Common myeloid progenitor, CD34-positive (primary cell): Measurements from ENCODE around the gene CADM1.

ENCODE experiments used
- CTCF ChIA-PET: fragments of 350-600 bp; sonication (Branson Sonifier 250); formaldehyde crosslinking; loops from one replicate; lab custom pipeline; 2021; ENCODE audit warnings: antibody characterized with exemption; lab: Charles Lee
- POLR2A ChIA-PET: fragments of 350-600 bp; sonication (Branson Sonifier 250); formaldehyde crosslinking; loops from one replicate; lab custom pipeline; 2021; ENCODE audit warnings: antibody characterized with exemption; lab: Charles Lee
- DNase-seq, 3 donors: peaks; one replicate each; pipeline versions ENCODE4 v3.0.0 to v3.0.0-alpha.2; 2013
- H3K27ac ChIP-seq, 2 experiments: 1 replicate in 1 of 2; 2 replicates in 1 of 2; pipeline ENCODE4 v1.7.0; 2013; ENCODE audit warnings: inconsistent platforms in 2 of 2, low read length in 2 of 2, mild to moderate bottlenecking in 2 of 2, low read depth in 1 of 2, moderate library complexity in 1 of 2; ENCODE audit not compliant: severe bottlenecking in 2 of 2, insufficient read depth in 1 of 2, poor library complexity in 1 of 2
- H3K27me3 ChIP-seq, 5 experiments: replicated peaks in 2 of 5; 1 replicate in 3 of 5; 2 replicates in 2 of 5; pipeline versions ENCODE4 v1.6.1 to v1.7.0; 2013; ENCODE audit warnings: low read length in 4 of 5, mild to moderate bottlenecking in 2 of 5, moderate library complexity in 2 of 5, inconsistent platforms in 1 of 5; ENCODE audit not compliant: insufficient read depth in 5 of 5, control insufficient read depth in 4 of 5
- H3K36me3 ChIP-seq, 4 experiments: 1 replicate in 2 of 4; 2 replicates in 2 of 4; pipeline versions ENCODE4 v1.6.1 to v1.7.0; 2013; ENCODE audit warnings: low read length in 3 of 4, control low read depth in 1 of 4, mild to moderate bottlenecking in 1 of 4; ENCODE audit not compliant: control insufficient read depth in 4 of 4, insufficient read depth in 4 of 4
- H3K4me1 ChIP-seq, 4 experiments: 1 replicate in 3 of 4; 2 replicates in 1 of 4; pipeline versions ENCODE4 v1.6.1 to v1.7.1; 2013; ENCODE audit warnings: low read length in 3 of 4, mild to moderate bottlenecking in 3 of 4, control low read depth in 1 of 4, inconsistent platforms in 1 of 4, moderate library complexity in 1 of 4; ENCODE audit not compliant: control insufficient read depth in 4 of 4, insufficient read depth in 4 of 4; ENCODE audit errors: control extremely low read depth in 1 of 4
- H3K4me3 ChIP-seq, 7 experiments: 1 replicate in 4 of 7; 2 replicates in 3 of 7; pipeline versions ENCODE4 v1.5.1 to v1.7.0; 2013; ENCODE audit warnings: mild to moderate bottlenecking in 7 of 7, low read length in 6 of 7, moderate library complexity in 6 of 7, inconsistent platforms in 2 of 7, low read depth in 2 of 7, control low read depth in 1 of 7; ENCODE audit not compliant: insufficient read depth in 4 of 7, control insufficient read depth in 1 of 7; ENCODE audit errors: extremely low read depth in 1 of 7
- H3K9me3 ChIP-seq, 5 experiments: 1 replicate in 4 of 5; 2 replicates in 1 of 5; pipeline versions ENCODE4 v1.6.1 to v1.7.1; 2013; ENCODE audit warnings: low read length in 4 of 5, mild to moderate bottlenecking in 2 of 5, inconsistent platforms in 1 of 5, low read depth in 1 of 5, moderate library complexity in 1 of 5; ENCODE audit not compliant: control insufficient read depth in 4 of 5, insufficient read depth in 2 of 5; ENCODE audit errors: control extremely low read depth in 1 of 5
- WGBS: methylation state at CpG from one replicate; pipeline ENCODE4 v1.1.5; 2013; ENCODE audit not compliant: insufficient coverage; 5-methylcytosine and 5-hydroxymethylcytosine counted together

The CADM1 gene

DNA sequence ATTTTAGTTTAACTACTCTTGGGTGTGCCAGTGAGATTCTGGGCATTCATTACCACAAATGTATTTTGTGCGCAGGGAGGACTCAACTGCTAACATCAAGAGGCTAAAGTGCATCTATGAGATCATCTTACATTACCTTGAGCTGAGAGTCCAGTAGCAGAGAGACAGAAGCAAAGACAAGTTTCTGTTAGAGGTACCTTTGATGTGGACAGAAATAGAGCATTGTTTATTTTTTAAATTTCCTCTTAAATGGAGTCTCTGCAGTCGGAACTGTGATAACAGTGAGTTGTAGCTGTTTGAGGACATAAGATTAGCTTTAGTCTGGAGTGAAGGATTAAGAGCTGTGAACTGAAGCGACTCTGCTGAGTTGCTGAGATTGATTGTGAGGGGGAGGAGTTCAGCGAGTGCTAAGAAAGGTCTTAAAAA lies 297.0 kb downstream of the CADM1 start:
- ChIA-PET POLR2A (no interaction called here), CTCF (no interaction called here)
- peaks cover 0 to 2% (median 0%) of the 10 kb centered on the region in 5 experiments for H3K27me3 ChIP-seq
- 86% methylated on average over 2 of the region's 4 CpGs for WGBS
- no peak overlapping the region for H3K4me3 ChIP-seq
- H3K9me3 ChIP-seq = no peaks in the 10 kb centered on the region
- H3K36me3 ChIP-seq = no peaks in the 10 kb centered on the region
- DNase-seq = no peak
- no peak overlapping the region for H3K27ac ChIP-seq
- no peaks in the 10 kb centered on the region for H3K4me1 ChIP-seq

DNA sequence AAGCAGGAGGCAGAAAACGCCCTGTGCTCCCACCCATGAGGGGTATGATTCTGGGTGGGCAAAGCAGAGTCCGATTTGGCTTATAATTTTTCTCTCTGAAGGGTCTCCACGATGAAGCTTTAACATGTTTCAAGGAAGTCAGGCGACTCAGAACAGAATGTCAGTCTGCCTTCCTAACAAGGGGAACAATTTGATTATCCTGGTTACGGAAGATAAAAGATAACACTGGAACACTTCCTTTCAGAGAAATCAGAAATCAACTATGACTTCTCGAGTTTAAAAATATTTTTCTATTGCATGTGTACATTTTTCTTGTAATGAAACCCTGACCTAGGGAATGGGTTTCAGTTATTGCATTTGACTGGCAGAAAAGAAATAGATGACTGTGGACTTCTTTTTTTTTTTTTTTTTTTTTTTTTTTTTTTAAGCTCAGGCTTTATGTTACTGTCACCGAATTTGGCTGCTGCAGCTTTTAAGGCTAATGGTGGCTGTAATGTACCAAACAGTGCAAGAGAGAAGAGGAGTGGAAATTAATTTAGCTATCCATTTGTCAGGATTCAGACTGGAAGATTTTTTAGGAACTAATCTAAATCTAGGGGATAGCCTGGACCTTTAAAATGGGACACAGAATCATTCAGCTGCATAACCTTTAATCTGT lies 297.7 kb downstream of the CADM1 start:
- no peak overlapping the region for H3K4me3 ChIP-seq
- DNase-seq = no peak
- CTCF ChIA-PET = no interaction called here
- WGBS = 89% methylated on average over 2 of the region's 7 CpGs
- POLR2A ChIA-PET = no interaction called here
- H3K9me3 ChIP-seq = no peaks in the 10 kb centered on the region
- H3K27ac ChIP-seq = no peak overlapping the region
- H3K27me3 ChIP-seq = peaks cover 0 to 2% (median 0%) of the 10 kb centered on the region in 5 experiments
- no peaks in the 10 kb centered on the region for H3K36me3 ChIP-seq
- no peaks in the 10 kb centered on the region for H3K4me1 ChIP-seq

DNA sequence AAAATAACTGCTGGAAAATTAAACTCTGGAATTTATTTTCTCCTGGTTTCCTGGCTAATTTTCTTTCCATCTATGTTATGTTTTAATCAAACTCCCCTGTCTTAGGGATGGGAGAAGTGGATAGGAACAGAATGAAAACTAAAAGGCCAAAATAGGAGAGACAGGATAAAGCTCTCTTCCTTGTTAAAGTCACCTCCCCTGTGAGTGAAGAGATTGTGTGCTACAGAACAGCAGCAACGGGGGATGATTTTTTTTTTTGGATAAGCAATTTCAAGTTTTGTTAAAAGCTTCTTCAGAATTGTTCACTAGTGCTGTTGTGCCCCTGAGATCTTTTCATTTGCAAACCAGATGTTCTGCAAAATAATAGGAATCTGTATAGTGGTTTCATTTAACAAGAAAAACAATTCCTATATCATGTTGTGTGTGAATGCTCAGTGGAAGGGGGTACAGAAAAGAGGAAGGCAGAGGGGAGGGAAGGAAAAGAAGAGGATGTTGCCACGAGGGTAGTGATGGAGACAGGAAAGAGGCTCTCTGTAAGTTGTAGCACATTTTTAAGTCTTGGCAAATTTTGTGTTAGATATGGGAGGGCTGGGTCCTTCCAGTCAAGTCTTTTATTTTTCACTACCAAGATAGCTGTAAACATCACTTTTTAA lies 301.2 kb downstream of the CADM1 start:
- Histone ChIP-seq H3K27me3 (peaks cover 0 to 2% (median 0%) of the 10 kb centered on the region in 5 experiments), H3K27ac (no peak overlapping the region), H3K36me3 (no peaks in the 10 kb centered on the region), H3K9me3 (no peaks in the 10 kb centered on the region), H3K4me3 (no peak overlapping the region), H3K4me1 (no peaks in the 10 kb centered on the region)
- POLR2A ChIA-PET = no interaction called here
- WGBS = no CpG with 5 or more reads among the region's 2 CpGs
- DNase-seq = no peak
- CTCF ChIA-PET = no interaction called here

DNA sequence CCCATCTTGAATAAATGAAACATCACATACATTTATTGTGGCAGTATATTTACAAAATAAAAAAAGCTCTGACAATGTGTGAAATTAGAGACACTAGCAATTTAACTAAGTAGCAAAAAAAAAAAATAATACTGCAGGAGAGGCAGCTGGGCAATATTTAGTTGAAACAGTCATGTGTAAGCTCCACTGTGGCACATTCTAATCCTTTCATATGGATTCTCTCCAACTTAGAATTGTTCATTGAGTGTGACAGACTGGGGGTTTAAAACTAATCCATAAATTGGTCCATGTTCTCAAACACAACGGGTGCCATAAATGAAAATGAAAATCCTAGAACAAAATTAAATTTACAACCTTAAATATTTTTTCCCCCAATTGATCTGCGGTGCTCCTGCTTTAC lies 302.1 kb downstream of the CADM1 start:
- no peak overlapping the region for H3K27ac ChIP-seq
- H3K36me3 ChIP-seq = no peaks in the 10 kb centered on the region
- peaks cover 0 to 2% (median 0%) of the 10 kb centered on the region in 5 experiments for H3K27me3 ChIP-seq
- H3K4me3 ChIP-seq = no peak overlapping the region
- no CpG with 5 or more reads among the region's 2 CpGs for WGBS
- H3K4me1 ChIP-seq = no peaks in the 10 kb centered on the region
- no peak for DNase-seq
- ChIA-PET CTCF (no interaction called here), POLR2A (no interaction called here)
- H3K9me3 ChIP-seq = no peaks in the 10 kb centered on the region

DNA sequence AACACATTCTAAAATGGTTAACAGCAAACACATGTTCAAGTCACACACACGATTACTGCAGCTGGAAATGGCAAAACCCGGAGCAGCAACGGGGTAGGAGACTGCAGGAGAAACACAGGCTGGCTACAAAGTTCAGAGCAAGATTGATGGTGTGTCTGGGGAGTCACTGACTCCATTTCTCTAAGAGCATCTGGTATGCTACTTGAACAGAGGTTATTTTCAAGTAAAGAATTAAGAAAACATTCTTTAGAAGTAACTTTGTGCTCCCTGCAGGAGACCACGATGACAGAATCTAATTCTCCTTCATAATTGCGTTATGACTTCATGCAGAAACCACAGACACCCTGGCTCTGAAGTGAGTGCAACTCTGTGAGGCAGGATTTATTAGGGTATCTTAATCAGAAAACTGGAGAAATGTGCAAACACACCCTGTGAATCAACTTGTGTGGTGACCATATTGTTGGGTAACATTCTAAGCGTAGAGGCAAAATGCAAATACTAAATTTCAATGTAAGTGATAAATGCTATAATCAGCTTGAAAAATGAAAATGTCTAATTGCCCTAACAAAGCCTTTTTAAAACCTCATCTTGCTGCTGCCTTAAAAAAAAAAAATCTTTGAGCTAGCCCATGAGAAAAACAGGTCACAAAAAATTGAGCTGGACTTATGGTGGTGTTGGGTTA lies 303.0 kb downstream of the CADM1 start:
- CTCF ChIA-PET = no interaction called here
- Histone ChIP-seq H3K27ac (no peak overlapping the region), H3K4me1 (no peaks in the 10 kb centered on the region), H3K36me3 (no peaks in the 10 kb centered on the region), H3K27me3 (peaks cover 0 to 2% (median 0%) of the 10 kb centered on the region in 5 experiments), H3K9me3 (no peaks in the 10 kb centered on the region), H3K4me3 (no peak overlapping the region)
- WGBS = 95% methylated on average over 5 of the region's 6 CpGs
- POLR2A ChIA-PET = no interaction called here
- DNase-seq = no peak

DNA sequence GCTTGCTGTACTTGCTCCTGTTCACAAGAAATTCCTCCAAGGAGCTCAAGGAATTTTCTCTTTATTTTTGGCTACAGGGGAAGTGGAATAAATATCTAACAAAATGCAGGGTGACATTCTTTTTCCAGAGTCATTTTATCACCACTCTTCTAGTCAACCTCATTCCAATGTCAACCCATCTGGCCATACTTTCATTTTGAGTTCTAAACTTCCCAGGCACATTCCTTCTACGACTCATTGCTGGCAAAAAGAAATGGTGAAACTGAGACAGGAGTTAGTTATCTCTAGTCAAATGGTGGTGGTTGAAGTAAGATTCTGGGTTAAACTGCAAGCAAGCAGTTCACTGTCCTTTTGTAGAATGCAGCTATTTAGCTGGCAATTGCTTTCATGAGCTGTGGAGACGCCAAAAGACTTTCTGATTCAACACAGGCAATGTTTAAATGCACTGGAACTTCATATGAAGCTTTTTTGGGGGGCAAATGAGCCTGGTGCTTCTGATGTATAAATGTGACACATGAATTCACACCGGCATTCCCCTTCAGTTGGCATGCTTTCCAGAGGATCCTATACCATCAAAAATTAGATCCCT lies 304.6 kb downstream of the CADM1 start:
- POLR2A ChIA-PET = no interaction called here
- DNase-seq = no peak

DNA sequence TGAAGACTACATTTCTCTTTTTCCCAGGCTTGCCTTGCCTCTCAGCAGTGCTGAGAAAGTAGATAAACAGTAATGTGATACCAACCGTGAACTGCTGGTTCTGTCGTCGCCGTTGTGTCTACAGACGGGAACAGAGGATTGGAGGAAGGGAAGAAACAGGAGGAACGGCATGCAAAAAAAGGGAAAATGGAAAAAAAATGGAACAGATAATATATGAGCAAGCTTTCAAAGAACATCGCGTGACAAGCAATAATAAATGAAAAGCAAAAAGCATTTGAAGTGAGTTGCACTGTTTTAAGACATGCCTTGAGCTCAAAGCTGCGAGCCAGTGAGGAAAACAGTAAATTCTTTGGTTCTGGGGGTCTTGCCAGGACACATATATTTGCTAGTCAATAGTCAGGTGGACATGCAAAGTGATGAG lies 305.9 kb downstream of the CADM1 start:
- Histone ChIP-seq H3K4me3 (no peak overlapping the region), H3K27ac (no peak overlapping the region), H3K36me3 (no peaks in the 10 kb centered on the region), H3K9me3 (no peaks in the 10 kb centered on the region), H3K27me3 (peaks cover 0 to 1% (median 0%) of the 10 kb centered on the region in 5 experiments), H3K4me1 (no peaks in the 10 kb centered on the region)
- 90% methylated on average over 9 of the region's 9 CpGs for WGBS
- POLR2A ChIA-PET = no interaction called here
- no peak for DNase-seq
- CTCF ChIA-PET = no interaction called here

More for the DNA sequence above, 304.6 kb downstream of the CADM1 start:
- CTCF ChIA-PET = no interaction called here
- Histone ChIP-seq H3K9me3 (no peaks in the 10 kb centered on the region), H3K27ac (no peak overlapping the region), H3K4me3 (no peak overlapping the region), H3K4me1 (no peaks in the 10 kb centered on the region), H3K27me3 (peaks cover 0 to 1% (median 0%) of the 10 kb centered on the region in 5 experiments), H3K36me3 (no peaks in the 10 kb centered on the region)
- 71% methylated on average over 1 of the region's 3 CpGs for WGBS
